Stimulated activated CD8-positive, alpha-beta memory T cell treated with anti-CD3 and anti-CD28 coated beads, Interleukin-2, amount 100 ng/mL, for 48 hours (primary cell): ENCODE results near the gene INO80.

Experiments
- DNase-seq, 2 donors: peaks; one replicate each; pipeline ENCODE4 v3.0.0-alpha.2; 2020; ENCODE audit warnings: low read depth in 2 of 2

Gene INO80

DNA sequence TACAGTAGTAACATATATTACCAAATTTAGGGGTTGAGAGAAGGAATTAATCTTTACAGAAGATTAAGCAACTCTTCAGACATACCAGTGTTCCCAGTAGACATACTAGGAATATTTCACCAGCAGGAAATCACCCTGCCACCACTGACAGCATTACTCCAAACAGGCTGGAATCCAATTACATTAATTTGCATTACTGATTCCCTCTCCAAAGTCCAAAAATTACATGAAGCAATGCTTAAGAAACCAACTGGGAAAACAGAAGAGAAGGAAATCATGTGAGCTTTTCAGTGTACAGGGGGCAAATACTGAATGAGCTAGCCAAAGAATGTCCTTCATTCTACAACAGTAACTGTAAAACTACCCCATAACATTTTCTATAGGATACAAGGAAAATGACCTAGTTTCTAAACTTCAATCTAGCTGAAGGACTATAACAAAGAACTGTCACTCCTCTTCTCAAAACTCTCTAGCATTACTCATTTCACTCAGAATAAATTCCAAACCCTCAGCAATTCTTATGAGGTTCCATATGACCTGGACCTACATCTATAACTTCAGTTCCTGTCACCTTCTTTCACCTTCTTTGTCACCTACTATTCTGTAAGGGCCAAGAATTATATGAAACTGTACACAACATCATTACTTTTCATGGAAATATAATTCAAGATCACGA, 72.7 kb downstream of the INO80 start:
- no peak for DNase-seq

DNA sequence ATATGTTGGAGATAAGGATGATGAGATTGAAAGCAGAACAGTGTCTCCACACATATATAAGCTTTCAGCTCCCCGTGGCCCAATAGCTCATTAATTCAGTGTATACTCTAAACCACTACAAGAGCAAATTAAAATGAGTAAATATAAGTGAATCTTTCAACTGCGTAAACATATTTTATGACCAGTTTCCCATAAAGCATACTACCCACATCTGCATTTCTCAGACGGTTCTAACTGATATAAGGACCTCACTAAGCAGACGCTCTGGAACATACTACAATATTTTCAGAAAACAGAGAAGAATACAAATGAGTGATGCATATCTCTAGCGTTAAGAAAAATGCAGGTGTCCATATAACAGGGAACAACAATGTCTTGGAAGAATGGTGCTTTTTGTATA, 73.2 kb downstream of the INO80 start:
- DNase-seq, result no peak

- no peak for DNase-seq
Measured at GRCh38 chr15:41039121-41039520, 77.0 kb downstream of the INO80 start.

DNA sequence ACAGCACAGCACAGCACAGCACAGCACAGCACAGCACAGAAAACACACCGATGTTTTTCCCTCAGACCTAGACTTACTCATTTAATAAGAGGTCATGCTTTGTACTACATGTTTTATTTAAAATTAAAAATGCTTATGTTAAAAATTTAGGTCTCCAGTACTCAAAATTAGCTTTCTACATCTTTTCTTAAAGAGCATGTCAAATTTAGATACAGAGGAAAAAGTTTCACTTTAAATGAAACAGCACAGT, 84.1 kb downstream of the INO80 start:
- no peak for DNase-seq

DNA sequence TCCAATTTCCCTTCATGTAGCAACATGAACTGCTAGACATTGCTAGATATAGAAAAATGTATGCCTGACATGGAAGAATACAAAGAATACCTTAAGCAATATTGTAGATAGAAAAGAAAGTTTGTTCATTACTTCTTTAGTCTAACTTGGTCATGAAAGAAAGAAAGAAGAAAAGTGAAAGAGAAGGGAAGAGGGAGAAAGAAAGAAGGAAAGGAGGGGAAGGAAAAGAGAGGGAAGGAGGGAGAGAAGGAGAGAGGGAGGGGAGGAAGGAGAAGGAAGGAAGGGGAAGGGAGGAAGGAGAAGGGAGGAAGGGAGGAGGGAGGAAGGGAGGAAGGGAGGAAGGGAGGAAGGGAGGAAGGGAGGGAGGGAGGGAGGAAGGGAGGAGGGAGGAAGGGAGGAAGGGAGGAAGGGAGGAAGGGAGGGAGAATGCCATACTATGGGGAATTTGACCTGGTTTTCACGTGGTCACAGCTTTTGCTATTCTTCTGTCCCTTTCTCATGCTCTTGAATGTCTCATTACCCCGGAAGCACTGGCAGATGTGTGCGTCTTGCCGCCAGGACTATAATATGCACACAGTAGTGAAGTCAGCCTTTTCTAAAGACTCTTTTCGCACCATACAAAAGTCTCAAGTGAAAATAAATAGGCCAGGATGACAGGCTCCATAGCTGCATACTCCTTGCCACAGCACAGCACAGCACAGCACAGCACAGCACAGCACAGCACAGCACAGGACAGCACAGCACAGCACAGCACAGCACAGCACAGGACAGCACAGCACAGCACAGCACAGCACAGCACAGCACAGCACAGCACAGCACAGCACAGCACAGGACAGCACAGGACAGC, 84.6 kb downstream of the INO80 start:
- DNase-seq, result no peak

DNA sequence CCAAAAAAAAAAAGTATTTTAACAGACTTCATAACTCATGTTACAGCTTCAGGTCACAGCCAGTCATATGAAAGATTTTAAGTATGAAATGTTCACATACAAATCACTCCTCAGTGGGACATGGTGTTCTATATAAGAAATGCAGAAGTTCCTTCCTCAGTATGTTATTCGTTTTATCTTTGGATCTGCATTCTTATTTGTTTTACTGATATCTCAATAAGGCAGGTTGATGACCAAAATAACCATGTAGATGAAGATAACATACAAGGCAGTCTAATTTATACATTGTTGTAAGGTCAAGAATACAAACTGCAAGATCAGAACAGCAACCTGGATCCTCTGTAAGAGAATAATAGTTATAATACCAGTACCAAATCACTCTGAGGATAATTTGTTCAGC, 87.2 kb downstream of the INO80 start:
- DNase-seq, result no peak

GRCh38 chr15:41025393-41025792, 90.7 kb downstream of the INO80 start:
- no peak for DNase-seq

DNA sequence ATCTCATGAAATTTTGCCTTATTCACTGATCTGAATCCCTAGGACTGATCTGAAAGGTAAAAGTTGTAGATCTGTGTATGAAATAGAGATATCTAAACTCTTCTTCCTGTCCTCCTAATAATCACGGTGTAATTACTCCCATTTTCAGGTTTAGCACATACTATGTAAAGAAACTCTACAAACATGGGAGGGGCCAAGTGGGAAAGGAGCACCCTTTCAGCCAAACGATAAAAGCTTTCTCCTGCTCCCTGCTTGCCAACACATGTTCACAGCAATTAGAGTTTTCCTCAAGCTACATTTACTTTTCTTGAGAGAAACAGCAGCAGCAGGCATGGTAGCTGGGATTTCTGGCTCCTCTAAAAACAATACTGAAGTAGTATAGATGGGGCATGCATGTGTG, 91.2 kb downstream of the INO80 start:
- no peak for DNase-seq

- no peak for DNase-seq
Measured at GRCh38 chr15:41024131-41024530, 91.9 kb downstream of the INO80 start.

- DNase-seq, result no peak
Measured at GRCh38 chr15:41022487-41023090, 93.5 kb downstream of the INO80 start.

- DNase-seq, result no peak
Measured at GRCh38 chr15:41020829-41021228, 95.3 kb downstream of the INO80 start.

GRCh38 chr15:41020311-41020710, 95.8 kb downstream of the INO80 start:
- DNase-seq, result no peak

DNA sequence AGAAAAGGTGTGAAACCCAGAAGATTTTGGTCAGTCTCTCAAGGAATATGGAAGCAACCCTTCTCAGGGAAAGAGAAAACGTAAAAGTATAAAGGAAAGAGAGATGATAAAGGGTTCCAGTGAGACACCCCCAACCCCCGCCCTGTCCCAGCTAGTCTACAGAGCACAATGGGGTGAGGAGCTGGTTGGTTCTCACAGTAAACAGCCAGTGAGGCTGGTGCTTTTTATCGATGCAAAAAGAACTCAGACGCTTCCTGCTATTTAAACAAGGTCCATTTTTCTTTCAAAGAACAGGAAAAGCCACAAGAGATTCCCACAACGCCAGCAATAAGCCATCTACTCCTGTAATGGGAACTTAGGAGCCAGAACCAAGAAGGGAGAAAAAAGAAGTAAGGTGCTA, 96.9 kb downstream of the INO80 start:
- DNase-seq, result no peak

DNA sequence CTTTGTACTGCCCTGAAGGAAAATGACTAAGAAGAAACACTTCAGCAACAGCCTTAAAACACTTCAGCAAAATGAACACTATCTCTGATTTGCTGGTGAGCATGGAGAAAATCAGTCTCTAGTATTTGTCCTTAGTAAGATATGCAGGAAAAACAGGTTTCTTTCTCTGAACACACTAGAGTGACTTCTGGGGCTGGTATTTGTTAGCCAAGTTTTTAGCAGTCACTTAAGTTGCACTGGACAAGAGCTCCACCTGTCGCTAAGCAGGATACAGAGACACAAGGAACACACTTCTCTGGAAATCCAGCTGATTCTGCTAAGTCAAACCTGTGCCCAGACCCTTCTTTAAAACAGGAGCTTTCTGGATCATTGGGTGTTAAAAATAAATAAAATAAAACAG, 97.5 kb downstream of the INO80 start:
- DNase-seq, result no peak

DNA sequence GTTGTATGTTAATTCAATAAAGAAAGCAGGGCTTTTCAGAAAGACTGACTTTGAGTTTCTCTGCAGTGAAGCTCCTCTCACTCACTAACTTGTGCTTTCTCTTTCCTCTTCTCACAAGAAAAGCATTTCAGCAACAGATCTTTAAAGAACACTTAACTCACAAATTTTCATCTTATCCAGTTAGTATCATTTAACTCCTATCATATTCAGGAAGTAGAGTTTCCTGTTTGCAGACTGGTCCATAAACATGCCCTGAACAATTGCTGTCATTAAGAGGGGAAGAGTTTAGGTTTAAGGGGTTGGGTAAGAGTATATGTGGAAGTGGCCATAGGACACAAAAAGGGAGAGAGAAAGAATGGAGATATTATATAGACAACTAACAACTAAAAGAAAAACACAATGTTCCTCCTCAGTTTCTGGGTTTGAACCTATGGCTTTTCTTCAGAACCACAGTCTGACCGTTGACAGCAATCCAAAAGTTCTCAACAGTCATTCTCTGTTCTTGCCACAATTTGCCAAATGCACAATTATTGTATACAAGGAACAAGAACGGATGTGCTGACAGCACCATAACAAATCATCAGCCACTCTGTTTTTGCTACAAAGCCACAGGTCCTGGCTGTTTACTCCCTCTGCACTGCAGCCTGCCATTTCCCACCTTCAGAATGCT, 98.9 kb downstream of the INO80 start:
- DNase-seq, result no peak

DNA sequence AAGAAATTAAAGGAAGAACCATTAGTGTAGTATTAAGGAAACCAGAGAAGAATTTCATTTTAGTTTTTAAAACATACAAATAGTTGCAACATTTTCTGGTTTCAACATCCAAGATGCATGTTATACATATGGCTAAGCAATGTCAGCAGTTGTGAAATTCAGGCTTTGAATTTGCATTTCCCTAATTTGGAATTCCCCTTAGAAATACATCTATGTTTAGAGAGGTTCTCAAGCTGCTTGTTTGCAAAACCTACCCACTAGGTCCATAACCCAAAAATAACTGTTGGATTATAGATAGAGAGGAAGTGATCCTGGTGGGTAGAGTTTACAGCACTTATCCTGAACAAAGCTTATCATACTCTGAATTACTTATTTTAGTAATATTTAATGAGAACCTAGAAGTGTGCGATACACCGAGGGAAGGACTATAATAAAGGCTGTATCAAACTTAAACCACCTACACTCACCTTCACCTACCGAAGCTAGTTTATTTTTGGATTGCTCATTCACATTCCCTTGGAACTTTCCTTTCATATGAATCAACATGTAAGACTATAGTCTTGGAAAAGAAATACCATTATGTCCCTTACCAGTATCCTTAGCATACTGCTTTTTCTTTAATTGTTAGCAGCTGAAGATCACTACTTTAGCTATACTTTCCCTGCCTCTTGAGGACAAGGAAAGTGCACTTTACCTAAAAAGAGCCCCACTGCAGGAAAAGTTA, 102.2 kb downstream of the INO80 start:
- no peak for DNase-seq

DNA sequence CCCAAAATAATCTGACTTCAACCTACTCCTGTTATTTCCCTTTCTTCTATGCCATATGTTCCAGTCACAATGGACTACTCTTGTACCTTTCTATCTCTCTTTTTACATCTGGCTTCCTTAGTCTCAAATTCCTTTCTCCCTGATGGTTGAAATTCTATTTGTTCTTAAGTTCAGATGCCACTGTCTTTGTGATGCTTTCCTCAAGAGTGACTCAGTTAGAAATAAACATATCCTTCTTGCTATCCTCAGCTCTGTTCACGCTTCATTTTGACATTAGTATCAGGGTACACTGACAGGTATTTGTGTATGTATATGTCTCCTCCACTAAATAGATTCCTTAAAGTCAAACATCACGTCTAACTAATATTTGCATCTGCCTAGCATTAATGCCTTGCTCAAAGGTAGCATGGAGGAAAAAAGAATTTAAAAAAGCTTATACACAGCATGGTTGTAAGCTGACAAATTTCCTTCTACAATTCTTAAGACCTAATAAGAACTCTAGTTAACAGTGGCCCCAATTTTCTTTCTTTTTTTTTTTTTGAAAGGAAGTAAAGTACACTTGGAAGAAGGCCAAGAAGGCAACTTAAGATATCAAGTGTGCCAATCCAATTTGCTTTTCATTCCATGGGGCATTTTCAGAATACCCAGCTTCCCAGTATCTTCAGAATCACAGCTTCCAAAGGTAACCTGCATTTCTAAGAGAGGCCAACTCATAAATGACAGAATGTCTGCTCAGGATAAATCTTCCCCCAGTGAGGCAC, 104.8 kb downstream of the INO80 start:
- DNase-seq, result no peak

DNA sequence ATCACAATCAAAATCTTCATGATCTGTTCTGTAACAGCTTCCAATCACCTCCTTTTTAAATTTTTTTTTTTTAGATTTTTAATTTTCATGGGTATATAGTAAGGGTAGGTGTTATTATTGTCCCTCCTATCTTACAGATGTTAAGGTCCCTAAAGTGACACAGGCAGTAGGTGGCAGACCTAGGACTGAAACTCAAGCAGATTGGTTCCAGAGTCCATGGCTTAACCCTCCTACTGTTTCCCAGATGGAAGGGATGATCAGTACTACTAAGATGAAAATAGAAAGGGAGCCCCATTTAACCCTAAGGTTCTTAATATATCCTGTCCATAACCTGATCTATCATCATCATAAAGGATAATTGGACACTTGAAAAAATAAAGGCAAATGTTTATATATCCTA, 105.7 kb downstream of the INO80 start:
- no peak for DNase-seq

DNA sequence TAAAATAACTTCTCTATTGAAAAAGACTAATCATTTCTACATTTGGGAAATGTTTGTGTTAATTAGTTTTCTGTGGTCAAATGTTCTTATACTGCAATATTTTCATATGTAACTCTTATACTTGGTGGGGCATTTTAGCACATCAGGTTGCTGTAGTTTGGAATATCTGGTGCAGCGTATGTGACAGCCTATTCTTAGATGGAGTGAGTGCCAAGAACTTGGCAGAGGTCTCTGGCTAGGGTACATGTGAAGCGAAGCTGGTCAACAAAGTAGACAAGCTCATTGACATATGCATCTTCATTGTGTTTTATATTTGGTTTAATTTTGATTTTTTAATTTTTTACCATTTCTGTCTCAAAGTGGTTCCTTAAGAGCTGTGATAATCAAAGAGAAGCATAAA, 109.6 kb downstream of the INO80 start:
- no peak for DNase-seq

- no peak for DNase-seq
Measured at GRCh38 chr15:41004490-41004889, 111.6 kb downstream of the INO80 start.

- DNase-seq, result no peak
Measured at GRCh38 chr15:41001524-41002214, 114.4 kb downstream of the INO80 start.
